Measurements from ENCODE around the gene MARS2. TPM values are rescaled to one million over a fixed set of nuclear protein-coding genes. Genes with fewer than 3 reads are reported as not detected.

MARS2 gene
- total and polyA plus RNA-seq, 2 donors (not counting 1 experiment from before 2014, with no cell fraction given), result 5.1 to 10.5 TPM

- intact Hi-C loops (cut with micrococcal nuclease), result no loop called here
Measured at GRCh38 chr2:197674591-197674990, 30.6 kb upstream of the MARS2 start.

DNA sequence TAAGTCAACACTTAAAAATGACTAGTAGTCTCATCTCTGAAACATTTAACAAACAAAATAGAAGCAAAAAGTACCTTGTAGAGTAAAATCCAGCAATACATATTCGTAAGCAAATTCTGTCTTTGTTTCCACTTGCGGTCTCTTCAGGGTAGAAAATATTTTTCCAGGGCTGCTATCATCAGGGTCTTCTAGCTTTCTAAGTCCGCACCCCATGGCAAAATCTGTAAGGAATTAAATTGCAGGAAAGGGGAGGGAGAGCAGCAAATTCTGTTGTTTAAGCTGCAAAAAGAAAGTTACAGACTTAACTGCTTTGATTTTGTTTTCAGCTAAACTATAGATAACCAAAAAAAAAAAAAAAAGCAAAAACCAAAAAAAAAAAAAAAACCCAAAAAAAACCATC is 29.9 kb upstream of the MARS2 start, which contains the start of gene RFTN2:
Gene RFTN2 (minus strand): TSS at position 342 of the 400 bp plus-strand sequence. CDS start 129 bp downstream, at position 213.
- peaks cover 0 to 10% (median 3%) of the 10 kb centered on the region in 4 experiments for H3K27me3 ChIP-seq (replicated peaks in 1 of 4; ENCODE audit: control extremely low read depth in 1 of 4, control insufficient read depth in 3 of 4, insufficient read depth in 4 of 4, low read length in 3 of 4)
- no peak within 1 kb of the TSS for H3K27ac ChIP-seq (ENCODE audit: low read length in 2 of 2)
- H3K4me3 Mint-ChIP-seq, result no peak within 1 kb of the TSS
- H3K9me3 Mint-ChIP-seq (ENCODE audit: insufficient read depth), result no peaks in the 10 kb centered on the region
- H3K79me2 ChIP-seq (ENCODE audit: control insufficient read depth, insufficient read depth, low read length), result no peaks in the 10 kb centered on the region
- intact Hi-C loops (cut with micrococcal nuclease), result no loop called here
- no peaks in the 10 kb centered on the region for H3K4me1 Mint-ChIP-seq
- no peaks in the 10 kb centered on the region for H3K4me1 ChIP-seq (ENCODE audit: control insufficient read depth in 2 of 2, insufficient read depth in 2 of 2, low read length in 2 of 2)
- ChIA-PET CTCF (no interaction called here), POLR2A (no interaction called here)
- H3K27me3 Mint-ChIP-seq, result peaks cover 24% of the 10 kb centered on the region
- H3K27ac Mint-ChIP-seq, result no peak within 1 kb of the TSS
- H3K9me3 ChIP-seq (ENCODE audit: control extremely low read depth in 1 of 3, control insufficient read depth in 2 of 3, insufficient read depth in 1 of 3, low read length in 2 of 3), result no peaks in the 10 kb centered on the region
- H4K20me1 ChIP-seq (ENCODE audit: control insufficient read depth, insufficient read depth, low read length, poor library complexity, severe bottlenecking), result no peaks in the 10 kb centered on the region
- TF ChIP-seq EZH2 (IDR thresholded peaks at IDR 0.05; ENCODE audit: borderline replicate concordance, insufficient read depth, low read depth, low read length, poor library complexity, severe bottlenecking) (no peak), CTCF (IDR thresholded peaks at IDR 0.05) (no peak)
- no peak within 1 kb of the TSS for H2AFZ ChIP-seq (ENCODE audit: insufficient read depth, low read depth, low read length, poor library complexity, severe bottlenecking)
- no CpG with 5 or more reads among the region's 3 CpGs for WGBS (ENCODE audit: insufficient coverage)
- H3K36me3 ChIP-seq (replicated peaks in 1 of 2; ENCODE audit: control extremely low read depth in 1 of 2, control insufficient read depth in 1 of 2, extremely low read depth in 1 of 2, insufficient read depth in 2 of 2, low read length in 1 of 2), result no peaks in the 10 kb centered on the region
- ATAC-seq (ENCODE audit: low read depth) (no peak), DNase-seq (no peak)
- H3K4me3 ChIP-seq (ENCODE audit: control extremely low read depth in 1 of 5, extremely low read depth in 1 of 5, insufficient read depth in 1 of 5, low read depth in 2 of 5, low read length in 4 of 5), result no peak within 1 kb of the TSS
- H3K4me2 ChIP-seq (replicated peaks; ENCODE audit: low read depth, low read length, poor library complexity, severe bottlenecking), result no peak within 1 kb of the TSS
- H3K9ac ChIP-seq (ENCODE audit: low read length), result no peak within 1 kb of the TSS

More at GRCh38 chr2:197674591-197674990, 30.6 kb upstream of the MARS2 start:
- H3K4me1 Mint-ChIP-seq, result no peaks in the 10 kb centered on the region
- H3K9me3 Mint-ChIP-seq (ENCODE audit: insufficient read depth), result no peaks in the 10 kb centered on the region
- ChIA-PET POLR2A (no interaction called here), CTCF (no interaction called here)
- H3K9ac ChIP-seq (ENCODE audit: low read length), result no peak overlapping the region
- no peak overlapping the region for H3K4me3 Mint-ChIP-seq
- H3K27ac Mint-ChIP-seq, result no peak overlapping the region
- peaks cover 25% of the 10 kb centered on the region for H3K27me3 Mint-ChIP-seq
- TF ChIP-seq CTCF (IDR thresholded peaks at IDR 0.05) (no peak), EZH2 (IDR thresholded peaks at IDR 0.05; ENCODE audit: borderline replicate concordance, insufficient read depth, low read depth, low read length, poor library complexity, severe bottlenecking) (no peak)
- no peaks in the 10 kb centered on the region for H3K36me3 ChIP-seq (replicated peaks in 1 of 2; ENCODE audit: control extremely low read depth in 1 of 2, control insufficient read depth in 1 of 2, extremely low read depth in 1 of 2, insufficient read depth in 2 of 2, low read length in 1 of 2)
- ATAC-seq (ENCODE audit: low read depth), result no peak
- H3K27ac ChIP-seq (ENCODE audit: low read length in 2 of 2), result no peak overlapping the region
- no peaks in the 10 kb centered on the region for H3K4me1 ChIP-seq (ENCODE audit: control insufficient read depth in 2 of 2, insufficient read depth in 2 of 2, low read length in 2 of 2)
- no peaks in the 10 kb centered on the region for H3K79me2 ChIP-seq (ENCODE audit: control insufficient read depth, insufficient read depth, low read length)
- H3K27me3 ChIP-seq (replicated peaks in 1 of 4; ENCODE audit: control extremely low read depth in 1 of 4, control insufficient read depth in 3 of 4, insufficient read depth in 4 of 4, low read length in 3 of 4), result peaks cover 0 to 10% (median 3%) of the 10 kb centered on the region in 4 experiments
- no peak overlapping the region for H2AFZ ChIP-seq (ENCODE audit: insufficient read depth, low read depth, low read length, poor library complexity, severe bottlenecking)
- WGBS (ENCODE audit: insufficient coverage), result 87% methylated on average over 2 of the region's 3 CpGs
- H3K4me2 ChIP-seq (replicated peaks; ENCODE audit: low read depth, low read length, poor library complexity, severe bottlenecking), result no peak overlapping the region
- no peak for DNase-seq
- H3K9me3 ChIP-seq (ENCODE audit: control extremely low read depth in 1 of 3, control insufficient read depth in 2 of 3, insufficient read depth in 1 of 3, low read length in 2 of 3), result no peaks in the 10 kb centered on the region
- no peaks in the 10 kb centered on the region for H4K20me1 ChIP-seq (ENCODE audit: control insufficient read depth, insufficient read depth, low read length, poor library complexity, severe bottlenecking)
- H3K4me3 ChIP-seq (ENCODE audit: control extremely low read depth in 1 of 5, extremely low read depth in 1 of 5, insufficient read depth in 1 of 5, low read depth in 2 of 5, low read length in 4 of 5), result no peak overlapping the region
